Measurements from ENCODE around the gene EYA2. TPM values are rescaled to one million over a fixed set of nuclear protein-coding genes. Genes with fewer than 3 reads are reported as not detected.

Gene EYA2
- total and polyA plus RNA-seq, 4 donors: 1.6 to 4.4 (median 2.1) TPM

DNA sequence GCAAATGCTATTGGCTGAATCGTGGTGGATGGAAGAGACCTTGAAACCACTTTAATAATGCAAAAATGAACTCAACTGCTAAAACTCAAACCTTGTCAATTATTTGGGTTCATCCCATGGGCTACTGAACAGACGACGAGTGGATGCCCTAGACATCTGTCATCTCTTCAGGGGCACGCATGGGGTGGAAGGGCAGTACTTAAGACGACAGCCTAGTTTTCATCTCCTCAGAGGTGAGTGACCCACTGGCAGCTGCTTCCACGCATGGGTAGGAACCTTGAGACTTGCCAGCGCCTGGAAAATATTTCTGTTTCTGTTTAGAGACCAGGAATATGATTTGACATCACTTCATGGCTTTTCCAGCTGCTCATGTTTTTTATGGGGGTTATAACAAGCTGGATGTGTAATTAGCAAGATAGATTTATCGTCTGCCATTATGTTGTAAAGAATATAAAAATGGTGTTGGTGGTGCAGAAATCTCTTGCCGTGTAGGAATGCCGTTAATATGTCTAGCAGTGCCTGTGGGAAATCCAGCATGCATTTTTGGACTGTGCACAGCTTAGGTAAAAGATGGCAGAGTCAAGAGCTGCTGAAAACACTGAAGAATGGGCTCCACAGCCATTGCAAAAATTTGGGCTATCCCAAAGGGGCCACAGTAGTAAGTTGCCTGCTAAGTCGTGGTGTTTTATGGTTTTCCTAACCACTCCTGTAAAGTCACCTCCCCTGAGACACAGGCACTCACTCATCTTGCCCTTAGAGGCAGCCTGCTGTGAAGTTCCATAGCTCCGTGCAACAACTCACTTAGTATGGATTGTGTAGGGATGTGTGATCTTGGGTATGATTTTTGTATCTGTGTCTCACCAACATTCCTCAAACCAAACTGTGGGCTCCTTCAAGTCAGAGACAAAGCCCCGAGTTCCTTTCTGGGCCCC, 203.3 kb downstream of the EYA2 start:
- H3K9me3 ChIP-seq (ENCODE audit: control insufficient read depth in 4 of 4, insufficient read depth in 3 of 4, low read length in 3 of 4): peaks cover 0 to 11% (median 2%) of the 10 kb centered on the region in 4 donors
- no peaks in the 10 kb centered on the region for H3K36me3 ChIP-seq (ENCODE audit: control insufficient read depth in 4 of 4, insufficient read depth in 4 of 4, low read length in 4 of 4)
- TF ChIP-seq, protein P1, sequence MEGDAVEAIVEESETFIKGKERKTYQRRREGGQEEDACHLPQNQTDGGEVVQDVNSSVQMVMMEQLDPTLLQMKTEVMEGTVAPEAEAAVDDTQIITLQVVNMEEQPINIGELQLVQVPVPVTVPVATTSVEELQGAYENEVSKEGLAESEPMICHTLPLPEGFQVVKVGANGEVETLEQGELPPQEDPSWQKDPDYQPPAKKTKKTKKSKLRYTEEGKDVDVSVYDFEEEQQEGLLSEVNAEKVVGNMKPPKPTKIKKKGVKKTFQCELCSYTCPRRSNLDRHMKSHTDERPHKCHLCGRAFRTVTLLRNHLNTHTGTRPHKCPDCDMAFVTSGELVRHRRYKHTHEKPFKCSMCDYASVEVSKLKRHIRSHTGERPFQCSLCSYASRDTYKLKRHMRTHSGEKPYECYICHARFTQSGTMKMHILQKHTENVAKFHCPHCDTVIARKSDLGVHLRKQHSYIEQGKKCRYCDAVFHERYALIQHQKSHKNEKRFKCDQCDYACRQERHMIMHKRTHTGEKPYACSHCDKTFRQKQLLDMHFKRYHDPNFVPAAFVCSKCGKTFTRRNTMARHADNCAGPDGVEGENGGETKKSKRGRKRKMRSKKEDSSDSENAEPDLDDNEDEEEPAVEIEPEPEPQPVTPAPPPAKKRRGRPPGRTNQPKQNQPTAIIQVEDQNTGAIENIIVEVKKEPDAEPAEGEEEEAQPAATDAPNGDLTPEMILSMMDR (IDR thresholded peaks at IDR 0.05; ENCODE audit: control extremely low read depth, extremely low read depth): no peak
- H3K4me3 ChIP-seq: no peak overlapping the region
- ATAC-seq (ENCODE audit: insufficient read depth, low FRiP score) (no peak), DNase-seq (peak in 2 of 3 donors; percentile 58 to 62)
- peaks cover 0 to 8% (median 3%) of the 10 kb centered on the region in 5 donors for H3K4me1 ChIP-seq (ENCODE audit: control insufficient read depth in 5 of 5, insufficient read depth in 5 of 5, low read length in 5 of 5)
- 71 to 78% methylated on average over 13 of the region's 13 CpGs for WGBS, 2 donors
- no peak overlapping the region for H3K27ac ChIP-seq (ENCODE audit: low read depth in 1 of 2, low read length in 1 of 2)
- H3K27me3 ChIP-seq (ENCODE audit: control insufficient read depth in 3 of 3, insufficient read depth in 3 of 3, low read length in 2 of 3): no peaks in the 10 kb centered on the region
- no peak overlapping the region for H3K9ac ChIP-seq (ENCODE audit: insufficient read depth in 1 of 2, low read length in 2 of 2)

DNA sequence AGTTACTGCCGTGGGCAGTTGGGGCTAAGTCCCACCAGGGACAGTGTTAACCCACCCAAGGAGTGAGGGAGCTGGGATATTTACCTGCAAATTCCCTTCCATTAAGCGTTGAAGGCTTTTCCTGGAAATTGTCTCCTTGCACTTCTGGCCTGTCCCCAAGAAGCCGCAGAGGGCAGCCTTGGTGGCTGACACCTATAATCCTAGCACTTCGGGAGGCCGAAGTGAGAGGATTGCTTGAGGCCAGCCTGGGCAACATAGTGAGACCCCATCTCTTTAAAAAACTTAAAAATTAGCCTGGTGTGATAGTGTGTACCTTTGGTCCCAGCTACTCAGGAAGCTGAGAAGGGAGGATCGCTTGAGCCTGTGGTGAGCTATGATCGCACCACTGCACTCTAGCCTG, 204.4 kb downstream of the EYA2 start:
- Histone ChIP-seq H3K4me1 (ENCODE audit: control insufficient read depth in 5 of 5, insufficient read depth in 5 of 5, low read length in 5 of 5) (peaks cover 0 to 8% (median 3%) of the 10 kb centered on the region in 5 donors), H3K4me3 (no peak overlapping the region), H3K27me3 (ENCODE audit: control insufficient read depth in 3 of 3, insufficient read depth in 3 of 3, low read length in 2 of 3) (no peaks in the 10 kb centered on the region), H3K9me3 (ENCODE audit: control insufficient read depth in 4 of 4, insufficient read depth in 3 of 4, low read length in 3 of 4) (peaks cover 0 to 8% (median 3%) of the 10 kb centered on the region in 4 donors), H3K9ac (ENCODE audit: insufficient read depth in 1 of 2, low read length in 2 of 2) (no peak overlapping the region), H3K27ac (ENCODE audit: low read depth in 1 of 2, low read length in 1 of 2) (no peak overlapping the region), H3K36me3 (ENCODE audit: control insufficient read depth in 4 of 4, insufficient read depth in 4 of 4, low read length in 4 of 4) (no peaks in the 10 kb centered on the region)
- DNase-seq (no peak), ATAC-seq (ENCODE audit: insufficient read depth, low FRiP score) (no peak)
- 86 to 90% methylated on average over 7 of the region's 7 CpGs for WGBS, 2 donors
- TF ChIP-seq, protein P1 (IDR thresholded peaks at IDR 0.05; ENCODE audit: control extremely low read depth, extremely low read depth): no peak

- ATAC-seq (ENCODE audit: insufficient read depth, low FRiP score): no peak
- Histone ChIP-seq H3K9ac (ENCODE audit: insufficient read depth in 1 of 2, low read length in 2 of 2) (no peak overlapping the region), H3K9me3 (ENCODE audit: control insufficient read depth in 4 of 4, insufficient read depth in 3 of 4, low read length in 3 of 4) (peaks cover 0 to 8% (median 3%) of the 10 kb centered on the region in 4 donors), H3K27ac (ENCODE audit: low read depth in 1 of 2, low read length in 1 of 2) (no peak overlapping the region), H3K4me3 (no peak overlapping the region), H3K27me3 (ENCODE audit: control insufficient read depth in 3 of 3, insufficient read depth in 3 of 3, low read length in 2 of 3) (no peaks in the 10 kb centered on the region), H3K36me3 (ENCODE audit: control insufficient read depth in 4 of 4, insufficient read depth in 4 of 4, low read length in 4 of 4) (no peaks in the 10 kb centered on the region), H3K4me1 (ENCODE audit: control insufficient read depth in 5 of 5, insufficient read depth in 5 of 5, low read length in 5 of 5) (peaks cover 0 to 8% (median 3%) of the 10 kb centered on the region in 5 donors)
- TF ChIP-seq, protein P1 (IDR thresholded peaks at IDR 0.05; ENCODE audit: control extremely low read depth, extremely low read depth): no peak
- 40 to 63% methylated on average over 6 of the region's 6 CpGs for WGBS, 2 donors
- peak; percentile 43 to 83 (median 81) for DNase-seq
Observed at GRCh38 chr20:47099825-47100441, 205.3 kb downstream of the EYA2 start.
